H9 (cell line): ENCODE data around the gene AP1S1. TPM values are rescaled to one million over a fixed set of nuclear protein-coding genes. Genes with fewer than 3 reads are reported as not detected.

ENCODE experiments used
- DNase-seq: peaks from one replicate; pipeline ENCODE4 v3.0.0-alpha.2; 2017
- H2AFZ ChIP-seq: one replicate; pipeline ENCODE4 v1.6.1; 2013; ENCODE audit warnings: mild to moderate bottlenecking, low read length, control low read depth, moderate library complexity
- H2AK5ac ChIP-seq: 2 replicates; pipeline ENCODE4 v1.6.1; 2013; ENCODE audit warnings: low read length, control low read depth, mixed read lengths; ENCODE audit not compliant: insufficient read length
- H2BK120ac ChIP-seq: one replicate; pipeline ENCODE4 v1.6.1; 2013; ENCODE audit warnings: low read depth, mild to moderate bottlenecking, low read length, control low read depth, inconsistent platforms; ENCODE audit not compliant: poor library complexity, severe bottlenecking
- H2BK12ac ChIP-seq: 2 replicates; pipeline ENCODE4 v1.6.1; 2013; ENCODE audit warnings: low read length, control low read depth, mixed read lengths, low read depth; ENCODE audit not compliant: insufficient read length
- H2BK15ac ChIP-seq: 2 replicates; pipeline ENCODE4 v1.6.1; 2013; ENCODE audit warnings: low read depth, low read length, control low read depth
- H2BK20ac ChIP-seq: one replicate; pipeline ENCODE4 v1.6.1; 2013; ENCODE audit warnings: low read depth, mild to moderate bottlenecking, low read length, control low read depth, inconsistent platforms; ENCODE audit not compliant: poor library complexity, severe bottlenecking
- H2BK5ac ChIP-seq: 2 replicates; pipeline ENCODE4 v1.6.1; 2013; ENCODE audit warnings: low read length, control low read depth, mixed read lengths; ENCODE audit not compliant: insufficient read length
- H3K14ac ChIP-seq: 2 replicates; pipeline ENCODE4 v1.6.1; 2013; ENCODE audit warnings: low read length, control low read depth; ENCODE audit not compliant: insufficient read depth
- H3K18ac ChIP-seq: 2 replicates; pipeline ENCODE4 v1.6.1; 2013; ENCODE audit warnings: low read depth, mild to moderate bottlenecking, mixed read lengths, low read length, control low read depth; ENCODE audit not compliant: insufficient read length
- H3K23ac ChIP-seq: 2 replicates; pipeline ENCODE4 v1.6.1; 2013; ENCODE audit warnings: low read length, control low read depth, mixed read lengths, low read depth; ENCODE audit not compliant: insufficient read length
- H3K23me2 ChIP-seq: 2 replicates; pipeline ENCODE4 v1.6.1; 2013; ENCODE audit warnings: low read depth, mild to moderate bottlenecking, mixed read lengths, low read length, control low read depth; ENCODE audit not compliant: insufficient read length, poor library complexity, severe bottlenecking
- H3K27ac ChIP-seq: 2 replicates; pipeline ENCODE4 v1.5.1; 2013; ENCODE audit warnings: low read length, control low read depth, mixed read lengths, low read depth; ENCODE audit not compliant: insufficient read length
- H3K27me3 ChIP-seq: 2 replicates; pipeline ENCODE4 v1.6.1; 2013; ENCODE audit warnings: low read length, control low read depth, inconsistent platforms; ENCODE audit not compliant: insufficient read depth
- H3K4ac ChIP-seq: 2 replicates; pipeline ENCODE4 v1.6.1; 2013; ENCODE audit warnings: low read depth, mild to moderate bottlenecking, control low read depth, inconsistent platforms, low read length, moderate library complexity
- H3K4me1 ChIP-seq: 2 replicates; pipeline ENCODE4 v1.6.1; 2013; ENCODE audit warnings: low read length, control low read depth, inconsistent platforms; ENCODE audit not compliant: insufficient read depth
- H3K4me2 ChIP-seq: 2 replicates; pipeline ENCODE4 v1.6.1; 2013; ENCODE audit warnings: low read length, control low read depth, mixed read lengths; ENCODE audit not compliant: insufficient read length, insufficient read depth
- H3K56ac ChIP-seq: 2 replicates; pipeline ENCODE4 v1.6.1; 2013; ENCODE audit warnings: low read depth, mild to moderate bottlenecking, mixed read lengths, low read length, control low read depth; ENCODE audit not compliant: insufficient read length
- H3K79me1 ChIP-seq: 2 replicates; pipeline ENCODE4 v1.6.1; 2013; ENCODE audit warnings: low read depth, mild to moderate bottlenecking, moderate library complexity, low read length, control low read depth, inconsistent platforms; ENCODE audit not compliant: insufficient read depth, poor library complexity, severe bottlenecking
- H3K79me2 ChIP-seq: 2 replicates; pipeline ENCODE4 v1.6.1; 2013; ENCODE audit warnings: low read length, control low read depth, inconsistent platforms; ENCODE audit not compliant: insufficient read depth
- H3K9ac ChIP-seq: 2 replicates; pipeline ENCODE4 v1.6.1; 2013; ENCODE audit warnings: low read length, control low read depth, mixed read lengths; ENCODE audit not compliant: insufficient read length; ENCODE audit errors: extremely low read depth
- H3K9me3 ChIP-seq: one replicate; pipeline ENCODE4 v1.6.1; 2013; ENCODE audit warnings: low read depth, low read length, inconsistent platforms; ENCODE audit not compliant: control insufficient read depth
- H3T11ph ChIP-seq: one replicate; pipeline ENCODE4 v1.6.1; 2013; ENCODE audit warnings: mild to moderate bottlenecking, low read length, control low read depth, inconsistent platforms
- H4K20me1 ChIP-seq: one replicate; pipeline ENCODE4 v1.6.1; 2013; ENCODE audit not compliant: control insufficient read depth, insufficient read length, insufficient read depth
- H4K5ac ChIP-seq: 2 replicates; pipeline ENCODE4 v1.6.1; 2013; ENCODE audit warnings: low read depth, mild to moderate bottlenecking, mixed read lengths, low read length, control low read depth; ENCODE audit not compliant: insufficient read length
- H4K8ac ChIP-seq: replicated peaks from 2 replicates; pipeline ENCODE4 v1.6.1; 2013; ENCODE audit warnings: low read length, control low read depth, mixed read lengths, low read depth; ENCODE audit not compliant: insufficient read length
- H4K91ac ChIP-seq: 2 replicates; pipeline ENCODE4 v1.6.1; 2013; ENCODE audit warnings: low read depth, mild to moderate bottlenecking, moderate library complexity, mixed read lengths, low read length, control low read depth; ENCODE audit not compliant: insufficient read length
- H3K27ac Mint-ChIP-seq, 3 experiments: 2 replicates in 2 of 3; 3 replicates in 1 of 3; pipeline ENCODE4 v1.8.0; 2020 to 2021; ENCODE audit warnings: mixed read lengths in 3 of 3, mild to moderate bottlenecking in 1 of 3, moderate library complexity in 1 of 3
- H3K27me3 Mint-ChIP-seq: 2 replicates; pipeline ENCODE4 v1.8.0; 2021; ENCODE audit warnings: low read depth, mild to moderate bottlenecking, moderate library complexity, mixed read lengths
- H3K36me3 Mint-ChIP-seq, 3 experiments: 2 replicates in 2 of 3; 3 replicates in 1 of 3; pipeline ENCODE4 v1.8.0; 2020 to 2021; ENCODE audit warnings: low read depth in 3 of 3, mixed read lengths in 3 of 3; ENCODE audit not compliant: insufficient read depth in 1 of 3
- H3K4me1 Mint-ChIP-seq, 2 experiments: 2 replicates each; pipeline ENCODE4 v1.8.0; 2020; ENCODE audit warnings: mixed read lengths in 2 of 2
- H3K4me3 Mint-ChIP-seq, 2 experiments: 2 replicates in 1 of 2; 3 replicates in 1 of 2; pipeline ENCODE4 v1.8.0; 2020 to 2021; ENCODE audit warnings: mild to moderate bottlenecking in 2 of 2, mixed read lengths in 2 of 2, moderate library complexity in 1 of 2
- H3K9me3 Mint-ChIP-seq, 2 experiments: 2 replicates in 1 of 2; 3 replicates in 1 of 2; pipeline ENCODE4 v1.8.0; 2020; ENCODE audit warnings: mild to moderate bottlenecking in 2 of 2, mixed read lengths in 2 of 2, moderate library complexity in 1 of 2
- CTCF ChIP-seq: fragments of 200-600 bp; sonication (generic); conservative IDR thresholded peaks from 3 replicates; pipeline ENCODE4 v1.8.0; 2021; ENCODE audit warnings: antibody characterized with exemption, mild to moderate bottlenecking
- WGBS: extraction: QIAGEN DNeasy Blood & Tissue Kit; methylation state at CpG from one replicate; pipeline ENCODE4 v1.1.7; 2013; ENCODE audit warnings: missing lambda C conversion rate, low lambda C conversion rate, mixed read lengths; ENCODE audit not compliant: insufficient read length; ENCODE audit errors: extremely low coverage; 5-methylcytosine and 5-hydroxymethylcytosine counted together
- total RNA-seq: library from RNA; stranded (reverse); gene quantifications from 2 replicates; pipeline ENCODE4 v1.2.1, GENCODE V29; 2021

Gene AP1S1
- total RNA-seq, 1 experiment from 2014 or later: 65.2 TPM

GRCh38 chr7:101109368-101109767 is 44.9 kb upstream of the AP1S1 start:
- Histone ChIP-seq H2BK12ac (no peak overlapping the region), H3K4ac (no peak overlapping the region), H3K27ac (no peak overlapping the region), H2AFZ (no peak overlapping the region), H3K18ac (no peak overlapping the region), H3K79me2 (no peaks in the 10 kb centered on the region), H3K79me1 (no peaks in the 10 kb centered on the region), H4K20me1 (no peaks in the 10 kb centered on the region), H2AK5ac (no peak overlapping the region), H3K9ac (no peak overlapping the region), H3K4me2 (no peak overlapping the region), H3K9me3 (no peaks in the 10 kb centered on the region), H2BK15ac (no peak overlapping the region), H3K23ac (no peak overlapping the region), H2BK120ac (no peak overlapping the region), H3K23me2 (no peaks in the 10 kb centered on the region), H2BK20ac (no peak overlapping the region), H3K4me1 (no peaks in the 10 kb centered on the region), H3K14ac (no peak overlapping the region), H3T11ph (no peak overlapping the region), H4K5ac (no peak overlapping the region), H3K27me3 (no peaks in the 10 kb centered on the region), H4K8ac (no peak overlapping the region), H3K56ac (no peak overlapping the region), H4K91ac (no peak overlapping the region), H2BK5ac (no peak overlapping the region)
- Mint-ChIP-seq H3K4me3 (no peak overlapping the region), H3K27me3 (no peaks in the 10 kb centered on the region), H3K9me3 (no peaks in the 10 kb centered on the region), H3K27ac (0 out of 7 replicates have a peak overlapping the region, but pooled peaks of 1 of the 3 experiments have one; percentile 29), H3K4me1 (peaks cover 3 to 5% of the 10 kb centered on the region in 2 experiments; a peak in 2 of 4 replicates), H3K36me3 (no peaks in the 10 kb centered on the region)
- no CpG with 5 or more reads among the region's 6 CpGs for WGBS
- TF ChIP-seq CTCF: no peak
- no peak for DNase-seq
